Upper lobe of left lung (tissue), 4 donors: ENCODE results near the gene OTUD3.

Experiments used
- POLR2A ChIP-seq, 4 donors: fragments of 450-650 bp; IDR thresholded peaks; one replicate each; pipeline ENCODE4 v1.5.1; 2016 to 2017; ENCODE audit warnings: antibody characterized with exemption in 4 of 4, mild to moderate bottlenecking in 2 of 4
- POLR2AphosphoS5 ChIP-seq, 2 donors: sonication (generic); formaldehyde crosslinking; IDR thresholded peaks; one replicate each; pipeline ENCODE4 v1.5.1; 2017; ENCODE audit warnings: antibody characterized with exemption in 2 of 2

GRCh38 chr1:19859876-19860275 is 22.3 kb upstream of the OTUD3 start:
- TF ChIP-seq POLR2A (IDR thresholded peaks at IDR 0.05) (no peak), POLR2AphosphoS5 (IDR thresholded peaks at IDR 0.05) (no peak)
